Right lobe of liver (tissue), 4 donors: ENCODE measurements around the gene CIDEA.

Source experiments
- POLR2A ChIP-seq: fragments of 450-650 bp; IDR thresholded peaks from one replicate; pipeline ENCODE4 v1.6.1; 2017; ENCODE audit warnings: antibody characterized with exemption, mild to moderate bottlenecking
- TF ChIP-seq, protein P1 (sequence below), 4 donors: fragments of 200-600 bp in 3 of 4; fragments of 450-650 bp in 1 of 4; IDR thresholded peaks; one replicate each; pipeline versions ENCODE4 v1.5.1 to v1.8.0; 2016 to 2022; ENCODE audit warnings: antibody characterized with exemption in 4 of 4, mild to moderate bottlenecking in 2 of 4
- donor health status: DM: no; HTN: no; CAD: no.
- donor health status: DM: no; HTN: no; CAD: no.
- donor health status: DM: no; HTN: yes; CAD: no.

DNA sequence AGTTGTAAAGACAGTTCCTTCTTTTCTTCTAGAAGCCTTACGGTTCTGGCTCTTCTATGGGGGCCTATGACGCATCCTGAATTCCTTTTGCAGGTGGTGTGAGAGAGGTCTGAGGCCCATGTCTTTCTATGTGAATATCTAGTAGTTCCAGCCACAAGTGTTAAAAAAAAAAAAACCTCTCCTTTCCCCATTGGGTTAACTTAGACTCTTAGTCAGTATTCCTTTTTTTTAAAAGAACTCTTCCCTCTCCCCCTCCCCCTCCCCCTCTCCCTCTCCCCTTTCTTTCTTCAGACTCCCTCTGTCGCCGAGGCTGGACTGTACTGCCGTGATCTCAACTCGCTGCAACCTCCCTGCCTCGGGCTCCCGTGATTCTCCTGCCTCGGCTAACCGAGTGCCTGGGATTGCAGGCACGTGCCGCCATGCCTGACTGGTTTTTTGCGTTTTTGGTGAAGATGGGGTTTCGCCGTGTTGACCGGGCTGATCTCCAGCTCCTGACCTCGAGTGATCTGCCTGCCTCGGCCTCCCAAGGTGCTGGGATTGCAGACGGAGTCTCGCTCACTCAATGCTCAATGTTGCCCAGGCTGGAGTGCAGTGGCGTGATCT is 11.4 kb upstream of the CIDEA start:
- TF ChIP-seq, protein P1, sequence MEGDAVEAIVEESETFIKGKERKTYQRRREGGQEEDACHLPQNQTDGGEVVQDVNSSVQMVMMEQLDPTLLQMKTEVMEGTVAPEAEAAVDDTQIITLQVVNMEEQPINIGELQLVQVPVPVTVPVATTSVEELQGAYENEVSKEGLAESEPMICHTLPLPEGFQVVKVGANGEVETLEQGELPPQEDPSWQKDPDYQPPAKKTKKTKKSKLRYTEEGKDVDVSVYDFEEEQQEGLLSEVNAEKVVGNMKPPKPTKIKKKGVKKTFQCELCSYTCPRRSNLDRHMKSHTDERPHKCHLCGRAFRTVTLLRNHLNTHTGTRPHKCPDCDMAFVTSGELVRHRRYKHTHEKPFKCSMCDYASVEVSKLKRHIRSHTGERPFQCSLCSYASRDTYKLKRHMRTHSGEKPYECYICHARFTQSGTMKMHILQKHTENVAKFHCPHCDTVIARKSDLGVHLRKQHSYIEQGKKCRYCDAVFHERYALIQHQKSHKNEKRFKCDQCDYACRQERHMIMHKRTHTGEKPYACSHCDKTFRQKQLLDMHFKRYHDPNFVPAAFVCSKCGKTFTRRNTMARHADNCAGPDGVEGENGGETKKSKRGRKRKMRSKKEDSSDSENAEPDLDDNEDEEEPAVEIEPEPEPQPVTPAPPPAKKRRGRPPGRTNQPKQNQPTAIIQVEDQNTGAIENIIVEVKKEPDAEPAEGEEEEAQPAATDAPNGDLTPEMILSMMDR (IDR thresholded peaks at IDR 0.05) = no peak
- TF ChIP-seq POLR2A = no peak
